Measurements from ENCODE around the gene TPM2. TPM values are rescaled to one million over a fixed set of nuclear protein-coding genes. Genes with fewer than 3 reads are reported as not detected.
A peak's percentile ranks its signal among the peaks of the same experiment; 100 is the strongest.
"Not testable (repeated sequence)": the region's sequence is repeated elsewhere in the genome, so short reads cannot be mapped to it uniquely, and the experiment has no call there.

Gene TPM2
- total RNA-seq, 4 donors from 2014 or later = 45.4 to 79.6 (median 72.2) TPM

DNA sequence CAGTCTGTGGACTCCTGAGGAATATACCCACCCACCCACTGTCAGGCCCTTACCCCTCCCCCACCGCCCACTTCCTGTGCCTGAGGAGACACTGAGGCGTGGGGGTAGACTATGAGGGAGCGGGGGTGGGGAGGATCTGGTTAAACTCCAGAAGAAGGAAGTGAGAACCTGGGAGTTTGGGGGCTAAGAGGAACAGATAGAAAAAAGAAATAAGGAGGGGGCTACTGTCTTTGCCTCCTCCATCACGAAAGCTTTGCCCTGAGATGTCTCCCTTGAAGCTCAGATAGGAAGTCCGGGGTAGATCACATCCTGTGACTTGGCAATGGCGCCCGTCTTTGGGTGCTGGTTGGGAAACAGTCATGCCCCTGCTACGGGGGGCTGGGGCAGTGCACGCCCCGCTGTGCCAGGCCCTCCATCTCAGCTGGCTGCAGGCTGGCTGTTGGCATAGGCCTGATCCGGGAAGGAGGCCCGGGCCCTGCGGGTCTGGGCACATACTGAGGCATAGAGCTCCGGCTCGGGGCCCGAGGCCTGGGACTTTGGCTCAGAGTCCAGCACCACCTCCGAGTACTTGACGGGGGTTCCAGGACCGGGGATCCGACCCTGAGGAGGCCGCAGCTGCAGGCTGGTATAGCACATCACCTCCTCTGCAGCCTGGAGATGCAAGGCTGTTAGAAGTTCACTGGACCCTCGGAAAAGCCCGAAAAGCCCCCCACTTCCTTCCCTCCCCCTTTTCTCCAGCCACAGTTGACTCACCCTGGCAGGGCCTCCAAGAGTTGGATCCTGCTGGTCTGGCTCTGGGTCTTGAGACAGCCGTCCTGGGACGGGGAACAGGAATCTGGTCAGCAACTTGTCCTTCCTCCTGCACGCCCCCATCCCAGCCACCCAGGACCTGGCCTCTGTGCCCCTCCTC is 40.0 kb downstream of the TPM2 start:
- Histone ChIP-seq H3K36me3 (no peaks in the 10 kb centered on the region), H3K4me3 (replicated peaks in 1 of 3) (no peak overlapping the region), H3K9me3 (no peaks in the 10 kb centered on the region), H3K4me1 (peaks cover 5 to 13% of the 10 kb centered on the region in 2 donors), H3K27me3 (no peaks in the 10 kb centered on the region), H3K27ac (peak overlapping the region in 1 of 3 donors; percentile 17)
- 81 to 82% methylated on average over 20 to 26 of the region's 26 CpGs for WGBS, 2 donors
- no peak for TF ChIP-seq POLR2A (IDR thresholded peaks at IDR 0.05)
- intact Hi-C loops (cut with DNase I) = loop anchor here (5.0 to 10.0 kb wide), 4 partner anchors 42 to 235 kb away; partner anchors contain the start of gene TESK1
- no peak for DNase-seq

DNA sequence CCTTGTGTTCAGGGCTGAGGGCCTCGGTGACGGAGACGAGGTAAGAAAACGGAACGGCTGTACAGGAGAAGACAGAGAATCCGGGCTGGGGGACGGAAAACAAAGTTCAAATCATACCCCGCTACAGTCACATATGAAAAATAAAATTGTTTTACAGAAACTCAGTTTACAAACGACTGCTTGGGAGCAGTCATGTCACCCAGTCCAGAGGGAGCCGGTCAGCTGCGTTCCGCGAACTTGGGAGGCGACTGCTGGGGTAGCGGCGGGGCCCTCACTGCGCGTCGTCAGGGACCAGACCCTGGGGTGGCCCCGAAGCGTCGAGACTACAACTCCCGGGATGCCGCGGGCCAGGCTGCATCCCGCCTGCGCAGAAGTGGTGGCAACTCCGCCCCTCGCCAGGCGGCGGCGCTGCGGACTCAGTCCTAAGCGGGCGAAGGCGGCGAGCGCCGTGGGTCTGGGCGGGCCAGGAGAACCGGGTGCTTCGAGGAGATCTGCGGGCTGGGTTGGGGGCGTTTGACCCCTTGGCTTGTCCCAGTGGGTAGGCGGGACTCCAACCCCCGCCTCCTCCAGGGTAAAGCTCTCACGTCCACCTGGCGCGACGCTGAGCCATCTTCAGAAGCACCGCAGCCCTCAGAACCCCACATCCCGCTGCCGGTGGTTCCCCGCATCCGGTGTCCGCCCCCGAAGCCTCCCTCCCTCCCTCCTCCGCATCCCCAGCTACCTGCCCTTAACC is 43.0 kb downstream of the TPM2 start:
- Histone ChIP-seq H3K27ac (peak overlapping the region; percentile 78 to 92 (median 90)), H3K36me3 (no peaks in the 10 kb centered on the region), H3K27me3 (no peaks in the 10 kb centered on the region), H3K4me1 (peaks cover 5 to 13% of the 10 kb centered on the region in 2 donors), H3K4me3 (replicated peaks in 1 of 3) (peak overlapping the region; percentile 17 to 54 (median 39)), H3K9me3 (no peaks in the 10 kb centered on the region)
- intact Hi-C loops (cut with DNase I) = loop anchor here (5.0 to 10.0 kb wide), 3 partner anchors 39 to 238 kb away; partner anchors contain the start of gene TESK1
- peak; percentile 93 to 94 for DNase-seq
- peak; percentile 62 to 95 for TF ChIP-seq POLR2A (IDR thresholded peaks at IDR 0.05)
- TF ChIP-seq, protein P1, sequence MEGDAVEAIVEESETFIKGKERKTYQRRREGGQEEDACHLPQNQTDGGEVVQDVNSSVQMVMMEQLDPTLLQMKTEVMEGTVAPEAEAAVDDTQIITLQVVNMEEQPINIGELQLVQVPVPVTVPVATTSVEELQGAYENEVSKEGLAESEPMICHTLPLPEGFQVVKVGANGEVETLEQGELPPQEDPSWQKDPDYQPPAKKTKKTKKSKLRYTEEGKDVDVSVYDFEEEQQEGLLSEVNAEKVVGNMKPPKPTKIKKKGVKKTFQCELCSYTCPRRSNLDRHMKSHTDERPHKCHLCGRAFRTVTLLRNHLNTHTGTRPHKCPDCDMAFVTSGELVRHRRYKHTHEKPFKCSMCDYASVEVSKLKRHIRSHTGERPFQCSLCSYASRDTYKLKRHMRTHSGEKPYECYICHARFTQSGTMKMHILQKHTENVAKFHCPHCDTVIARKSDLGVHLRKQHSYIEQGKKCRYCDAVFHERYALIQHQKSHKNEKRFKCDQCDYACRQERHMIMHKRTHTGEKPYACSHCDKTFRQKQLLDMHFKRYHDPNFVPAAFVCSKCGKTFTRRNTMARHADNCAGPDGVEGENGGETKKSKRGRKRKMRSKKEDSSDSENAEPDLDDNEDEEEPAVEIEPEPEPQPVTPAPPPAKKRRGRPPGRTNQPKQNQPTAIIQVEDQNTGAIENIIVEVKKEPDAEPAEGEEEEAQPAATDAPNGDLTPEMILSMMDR (IDR thresholded peaks at IDR 0.05) = peak; percentile 83 to 99 (median 96)
- 0 to 1% methylated on average over 19 to 44 of the region's 58 CpGs for WGBS, 2 donors

DNA sequence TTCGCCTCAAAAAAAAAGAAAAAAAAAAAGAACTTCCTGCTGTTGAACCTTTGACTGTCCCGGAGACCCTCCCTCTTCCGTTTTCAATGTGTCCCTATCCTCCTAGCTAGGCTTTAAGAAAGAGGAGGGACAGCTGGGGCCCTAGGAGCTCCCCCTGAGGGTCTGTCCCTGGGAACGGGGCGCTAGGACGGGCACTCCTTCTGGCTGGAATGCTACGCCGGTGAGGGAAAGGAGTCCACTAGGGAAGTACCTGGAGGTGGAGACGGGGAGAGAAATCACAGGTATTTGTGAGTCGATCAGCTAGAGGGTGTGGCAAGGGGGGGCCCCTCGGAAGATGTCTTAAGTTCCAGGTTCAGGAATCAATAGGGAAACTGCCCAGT is 43.6 kb downstream of the TPM2 start:
- intact Hi-C loops (cut with DNase I) = loop anchor here (5.0 to 10.0 kb wide), 3 partner anchors 39 to 239 kb away; partner anchors contain the start of gene TESK1
- TF ChIP-seq POLR2A (IDR thresholded peaks at IDR 0.05) = no peak
- H3K4me3 ChIP-seq (replicated peaks in 1 of 3) = peak overlapping the region; percentile 17 to 54 (median 39)
- peak; percentile 64 to 65 for DNase-seq
- H3K9me3 ChIP-seq = no peaks in the 10 kb centered on the region
- WGBS, 2 donors = 0 to 2% methylated on average over 11 of the region's 11 CpGs
- H3K36me3 ChIP-seq = no peaks in the 10 kb centered on the region
- peaks cover 5 to 13% of the 10 kb centered on the region in 2 donors for H3K4me1 ChIP-seq
- peak overlapping the region; percentile 78 to 92 (median 90) for H3K27ac ChIP-seq
- no peaks in the 10 kb centered on the region for H3K27me3 ChIP-seq

DNA sequence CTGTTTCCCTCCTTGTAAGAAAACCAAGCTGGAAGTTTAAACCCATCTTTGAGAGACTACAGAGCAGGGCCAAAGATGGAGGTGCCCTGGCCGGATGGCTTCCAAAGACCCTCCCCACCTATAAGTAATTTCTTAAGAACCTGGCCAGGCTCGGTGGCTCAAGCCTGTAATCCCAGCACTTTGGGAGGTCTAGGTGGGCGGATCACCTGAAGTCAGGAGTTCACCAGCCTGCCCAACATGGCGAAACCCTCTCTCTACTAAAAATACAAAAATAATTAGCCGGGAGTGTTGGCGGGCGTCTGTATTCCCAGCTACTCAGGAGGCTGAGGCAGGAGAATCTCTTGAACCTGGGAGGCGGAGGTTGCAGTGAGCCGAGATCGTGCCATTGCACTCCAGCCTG is 44.0 kb downstream of the TPM2 start:
- Histone ChIP-seq H3K27ac (peak overlapping the region; percentile 78 to 92 (median 90)), H3K4me1 (peaks cover 5 to 13% of the 10 kb centered on the region in 2 donors), H3K4me3 (replicated peaks in 1 of 3) (peak overlapping the region; percentile 17 to 54 (median 39))
- WGBS, 2 donors = 24 to 31% methylated on average over 9 to 10 of the region's 10 CpGs
- DNase-seq, H3K9me3 ChIP-seq, H3K27me3 ChIP-seq, H3K36me3 ChIP-seq: not testable (repeated sequence)
- intact Hi-C loops (cut with DNase I) = loop anchor here (5.0 to 10.0 kb wide), 3 partner anchors 38 to 239 kb away; partner anchors contain the start of gene TESK1

DNA sequence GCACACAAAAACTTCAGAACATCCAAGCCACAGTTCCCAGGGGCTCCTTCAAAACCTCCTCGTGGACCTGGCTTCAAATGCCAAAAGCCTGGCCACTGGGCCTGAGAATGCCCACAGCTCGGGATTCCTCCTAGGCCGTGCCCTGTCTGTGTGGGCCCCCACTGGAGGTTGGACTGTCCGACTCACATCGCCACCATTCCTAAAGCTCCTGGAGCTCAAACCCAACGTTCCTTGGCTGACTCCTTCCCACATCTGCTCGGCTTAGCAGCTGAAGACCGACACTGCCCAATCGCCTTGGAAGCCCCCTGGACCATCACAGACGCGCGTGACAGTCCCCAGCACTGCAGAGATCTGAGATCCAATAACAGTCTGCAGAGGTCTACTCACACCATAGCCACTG is 46.7 kb downstream of the TPM2 start:
- no peak overlapping the region for H3K27ac ChIP-seq
- no peaks in the 10 kb centered on the region for H3K9me3 ChIP-seq
- H3K4me3 ChIP-seq (replicated peaks in 1 of 3) = no peak overlapping the region
- no peaks in the 10 kb centered on the region for H3K27me3 ChIP-seq
- 86 to 89% methylated on average over 8 to 12 of the region's 12 CpGs for WGBS, 2 donors
- TF ChIP-seq, protein P1 (IDR thresholded peaks at IDR 0.05) = no peak
- TF ChIP-seq POLR2A (IDR thresholded peaks at IDR 0.05) = no peak
- peaks cover 5 to 13% of the 10 kb centered on the region in 2 donors for H3K4me1 ChIP-seq
- no peaks in the 10 kb centered on the region for H3K36me3 ChIP-seq
- intact Hi-C loops (cut with DNase I) = loop anchor here (10.0 kb wide), 1 partner anchor 242 kb away; no protein-coding TSS in a partner anchor
- no peak for DNase-seq

GRCh38 chr9:35641478-35641877 is 48.2 kb downstream of the TPM2 start:
- DNase-seq; H3K4me1 ChIP-seq; H3K27ac ChIP-seq; H3K27me3 ChIP-seq; H3K4me3 ChIP-seq (replicated peaks in 1 of 3); H3K36me3 ChIP-seq; H3K9me3 ChIP-seq: not testable (repeated sequence)
- WGBS, 2 donors = 91 to 94% methylated on average over 3 of the region's 3 CpGs
- intact Hi-C loops (cut with DNase I) = loop anchor here (10.0 kb wide), 1 partner anchor 243 kb away; no protein-coding TSS in a partner anchor

GRCh38 chr9:35640431-35640830 is 49.3 kb downstream of the TPM2 start:
- intact Hi-C loops (cut with DNase I) = loop anchor here (10.0 kb wide), 1 partner anchor 244 kb away; no protein-coding TSS in a partner anchor
- H3K36me3 ChIP-seq; DNase-seq; H3K9me3 ChIP-seq; H3K27me3 ChIP-seq; H3K27ac ChIP-seq; H3K4me1 ChIP-seq; H3K4me3 ChIP-seq (replicated peaks in 1 of 3): not testable (repeated sequence)
- WGBS, 2 donors = 96 to 97% methylated on average over 15 of the region's 15 CpGs
